ENCODE results near the gene DVL2. TPM values are rescaled to one million over a fixed set of nuclear protein-coding genes. Genes with fewer than 3 reads are reported as not detected.

Gene DVL2
- 10 to 100 TPM; 20.8 to 32.2 TPM for polyA plus RNA-seq

GRCh38 chr17:7234083-7234951, at the start of gene DVL2:
DVL2 (minus strand) TSS chr17:7234517; CDS start chr17:7234262, 255 bp downstream.
- peak within 1 kb of the TSS; percentile 82 to 95 for H3K27ac ChIP-seq (ENCODE audit: low read depth in 2 of 2, low read length in 1 of 2)
- H3K4me1 ChIP-seq (ENCODE audit: control insufficient read depth in 2 of 2, insufficient read depth in 2 of 2, low read length in 1 of 2), result peaks cover 3 to 10% of the 10 kb centered on the region in 2 donors
- 1% methylated on average over 66 to 72 of the region's 72 CpGs for WGBS, 2 donors
- H3K27me3 ChIP-seq (ENCODE audit: control insufficient read depth in 1 of 2, insufficient read depth in 2 of 2, low read length in 2 of 2), result no peaks in the 10 kb centered on the region
- peak within 1 kb of the TSS; percentile 64 to 82 for H3K4me3 ChIP-seq (ENCODE audit: low read depth in 1 of 2, low read length in 2 of 2)
- peaks cover 2 to 19% of the 10 kb centered on the region in 2 donors for H3K36me3 ChIP-seq (ENCODE audit: control insufficient read depth in 2 of 2, insufficient read depth in 2 of 2, low read length in 1 of 2)
- no peaks in the 10 kb centered on the region for H3K9me3 ChIP-seq (ENCODE audit: control insufficient read depth in 2 of 2, insufficient read depth in 1 of 2, low read depth in 1 of 2, low read length in 1 of 2)

- WGBS, 2 donors, result 80 to 82% methylated on average over 18 of the region's 18 CpGs
- Histone ChIP-seq H3K36me3 (ENCODE audit: control insufficient read depth in 2 of 2, insufficient read depth in 2 of 2, low read length in 1 of 2) (peaks cover 0 to 3% of the 10 kb centered on the region in 2 donors), H3K27me3 (ENCODE audit: control insufficient read depth in 1 of 2, insufficient read depth in 2 of 2, low read length in 2 of 2) (no peaks in the 10 kb centered on the region), H3K4me3 (ENCODE audit: low read depth in 1 of 2, low read length in 2 of 2) (no peak overlapping the region), H3K9me3 (ENCODE audit: control insufficient read depth in 2 of 2, insufficient read depth in 1 of 2, low read depth in 1 of 2, low read length in 1 of 2) (no peaks in the 10 kb centered on the region), H3K27ac (ENCODE audit: low read depth in 2 of 2, low read length in 1 of 2) (peak overlapping the region in 1 of 2 donors; percentile 60), H3K4me1 (ENCODE audit: control insufficient read depth in 2 of 2, insufficient read depth in 2 of 2, low read length in 1 of 2) (peaks cover 6 to 24% of the 10 kb centered on the region in 2 donors)
Measured at GRCh38 chr17:7283471-7284216, 49.3 kb upstream of the DVL2 start.

- Histone ChIP-seq H3K9me3 (ENCODE audit: control insufficient read depth in 2 of 2, insufficient read depth in 1 of 2, low read depth in 1 of 2, low read length in 1 of 2) (no peaks in the 10 kb centered on the region), H3K27ac (ENCODE audit: low read depth in 2 of 2, low read length in 1 of 2) (peak overlapping the region; percentile 76 to 78), H3K4me1 (ENCODE audit: control insufficient read depth in 2 of 2, insufficient read depth in 2 of 2, low read length in 1 of 2) (peaks cover 6 to 24% of the 10 kb centered on the region in 2 donors), H3K36me3 (ENCODE audit: control insufficient read depth in 2 of 2, insufficient read depth in 2 of 2, low read length in 1 of 2) (peaks cover 0 to 3% of the 10 kb centered on the region in 2 donors), H3K27me3 (ENCODE audit: control insufficient read depth in 1 of 2, insufficient read depth in 2 of 2, low read length in 2 of 2) (no peaks in the 10 kb centered on the region), H3K4me3 (ENCODE audit: low read depth in 1 of 2, low read length in 2 of 2) (peak overlapping the region in 1 of 2 donors; percentile 35)
- 46 to 47% methylated on average over 6 of the region's 6 CpGs for WGBS, 2 donors
Measured at GRCh38 chr17:7282752-7283321, 48.5 kb upstream of the DVL2 start.

- peak overlapping the region; percentile 76 to 78 for H3K27ac ChIP-seq (ENCODE audit: low read depth in 2 of 2, low read length in 1 of 2)
- H3K4me1 ChIP-seq (ENCODE audit: control insufficient read depth in 2 of 2, insufficient read depth in 2 of 2, low read length in 1 of 2), result peaks cover 6 to 24% of the 10 kb centered on the region in 2 donors
- 3 to 5% methylated on average over 43 of the region's 43 CpGs for WGBS, 2 donors
- no peaks in the 10 kb centered on the region for H3K9me3 ChIP-seq (ENCODE audit: control insufficient read depth in 2 of 2, insufficient read depth in 1 of 2, low read depth in 1 of 2, low read length in 1 of 2)
- no peaks in the 10 kb centered on the region for H3K27me3 ChIP-seq (ENCODE audit: control insufficient read depth in 1 of 2, insufficient read depth in 2 of 2, low read length in 2 of 2)
- peak overlapping the region; percentile 35 to 53 for H3K4me3 ChIP-seq (ENCODE audit: low read depth in 1 of 2, low read length in 2 of 2)
- H3K36me3 ChIP-seq (ENCODE audit: control insufficient read depth in 2 of 2, insufficient read depth in 2 of 2, low read length in 1 of 2), result peaks cover 0 to 3% of the 10 kb centered on the region in 2 donors
Measured at GRCh38 chr17:7281953-7282751, 47.8 kb upstream of the DVL2 start.

- Histone ChIP-seq H3K4me3 (ENCODE audit: low read depth in 1 of 2, low read length in 2 of 2) (peak within 1 kb of the TSS; percentile 35 to 53), H3K36me3 (ENCODE audit: control insufficient read depth in 2 of 2, insufficient read depth in 2 of 2, low read length in 1 of 2) (peaks cover 0 to 3% of the 10 kb centered on the region in 2 donors), H3K27me3 (ENCODE audit: control insufficient read depth in 1 of 2, insufficient read depth in 2 of 2, low read length in 2 of 2) (no peaks in the 10 kb centered on the region), H3K27ac (ENCODE audit: low read depth in 2 of 2, low read length in 1 of 2) (peak within 1 kb of the TSS; percentile 82 to 95), H3K4me1 (ENCODE audit: control insufficient read depth in 2 of 2, insufficient read depth in 2 of 2, low read length in 1 of 2) (peaks cover 6 to 24% of the 10 kb centered on the region in 2 donors), H3K9me3 (ENCODE audit: control insufficient read depth in 2 of 2, insufficient read depth in 1 of 2, low read depth in 1 of 2, low read length in 1 of 2) (no peaks in the 10 kb centered on the region)
- 0 to 1% methylated on average over 67 to 71 of the region's 71 CpGs for WGBS, 2 donors
Measured at GRCh38 chr17:7281074-7281952, 47.0 kb upstream of the DVL2 start, which contains the start of gene SLC2A4. SLC2A4 (plus strand) TSS chr17:7281718; CDS start chr17:7281935, 217 bp downstream.

GRCh38 chr17:7280519-7281073, 46.3 kb upstream of the DVL2 start:
- Histone ChIP-seq H3K36me3 (ENCODE audit: control insufficient read depth in 2 of 2, insufficient read depth in 2 of 2, low read length in 1 of 2) (peaks cover 0 to 3% of the 10 kb centered on the region in 2 donors), H3K4me3 (ENCODE audit: low read depth in 1 of 2, low read length in 2 of 2) (peak overlapping the region; percentile 35 to 53), H3K27ac (ENCODE audit: low read depth in 2 of 2, low read length in 1 of 2) (peak overlapping the region; percentile 82 to 95), H3K9me3 (ENCODE audit: control insufficient read depth in 2 of 2, insufficient read depth in 1 of 2, low read depth in 1 of 2, low read length in 1 of 2) (no peaks in the 10 kb centered on the region), H3K4me1 (ENCODE audit: control insufficient read depth in 2 of 2, insufficient read depth in 2 of 2, low read length in 1 of 2) (peaks cover 6 to 24% of the 10 kb centered on the region in 2 donors), H3K27me3 (ENCODE audit: control insufficient read depth in 1 of 2, insufficient read depth in 2 of 2, low read length in 2 of 2) (no peaks in the 10 kb centered on the region)
- WGBS, 2 donors, result 0 to 1% methylated on average over 29 of the region's 29 CpGs

- WGBS, 2 donors, result 70 to 76% methylated on average over 8 of the region's 8 CpGs
- no peaks in the 10 kb centered on the region for H3K36me3 ChIP-seq (ENCODE audit: control insufficient read depth in 2 of 2, insufficient read depth in 2 of 2, low read length in 1 of 2)
- H3K4me1 ChIP-seq (ENCODE audit: control insufficient read depth in 2 of 2, insufficient read depth in 2 of 2, low read length in 1 of 2), result peaks cover 6 to 24% of the 10 kb centered on the region in 2 donors
- H3K27me3 ChIP-seq (ENCODE audit: control insufficient read depth in 1 of 2, insufficient read depth in 2 of 2, low read length in 2 of 2), result no peaks in the 10 kb centered on the region
- H3K4me3 ChIP-seq (ENCODE audit: low read depth in 1 of 2, low read length in 2 of 2), result no peak overlapping the region
- H3K27ac ChIP-seq (ENCODE audit: low read depth in 2 of 2, low read length in 1 of 2), result peak overlapping the region in 1 of 2 donors; percentile 95
- no peaks in the 10 kb centered on the region for H3K9me3 ChIP-seq (ENCODE audit: control insufficient read depth in 2 of 2, insufficient read depth in 1 of 2, low read depth in 1 of 2, low read length in 1 of 2)
Measured at GRCh38 chr17:7279448-7279847, 45.1 kb upstream of the DVL2 start.

GRCh38 chr17:7266784-7267183, 32.5 kb upstream of the DVL2 start:
- no peaks in the 10 kb centered on the region for H3K27me3 ChIP-seq (ENCODE audit: control insufficient read depth in 1 of 2, insufficient read depth in 2 of 2, low read length in 2 of 2)
- WGBS, 2 donors, result 49 to 58% methylated on average over 1 of the region's 1 CpG
- H3K27ac ChIP-seq (ENCODE audit: low read depth in 2 of 2, low read length in 1 of 2), result no peak overlapping the region
- H3K36me3 ChIP-seq (ENCODE audit: control insufficient read depth in 2 of 2, insufficient read depth in 2 of 2, low read length in 1 of 2), result no peaks in the 10 kb centered on the region
- H3K9me3 ChIP-seq (ENCODE audit: control insufficient read depth in 2 of 2, insufficient read depth in 1 of 2, low read depth in 1 of 2, low read length in 1 of 2), result no peaks in the 10 kb centered on the region
- H3K4me1 ChIP-seq (ENCODE audit: control insufficient read depth in 2 of 2, insufficient read depth in 2 of 2, low read length in 1 of 2), result no peaks in the 10 kb centered on the region
- no peak overlapping the region for H3K4me3 ChIP-seq (ENCODE audit: low read depth in 1 of 2, low read length in 2 of 2)
